HG02588 (cell line): ENCODE results near the gene LRMDA.

ENCODE experiments used
- ATAC-seq: cut with Tn5 transposase; IDR thresholded peaks from one replicate; pipeline ENCODE4 v1.9.1; 2021; ENCODE audit warnings: mild to moderate bottlenecking, moderate library complexity; ENCODE audit not compliant: unreplicated experiment

The LRMDA gene

GRCh38 chr10:75418712-75419111, 12.7 kb upstream of the LRMDA start:
- no peak for ATAC-seq

GRCh38 chr10:75422913-75423312, 8.5 kb upstream of the LRMDA start:
- no peak for ATAC-seq

- ATAC-seq, result no peak
Observed at GRCh38 chr10:75424571-75424970, 6.9 kb upstream of the LRMDA start.

- ATAC-seq, result no peak
Observed at GRCh38 chr10:75425291-75426079, 5.9 kb upstream of the LRMDA start.

GRCh38 chr10:75426880-75427279, 4.5 kb upstream of the LRMDA start:
- ATAC-seq, result no peak

- no peak for ATAC-seq
Observed at GRCh38 chr10:75427951-75428350, 3.5 kb upstream of the LRMDA start.

GRCh38 chr10:75428434-75429158, 2.8 kb upstream of the LRMDA start:
- ATAC-seq, result no peak

GRCh38 chr10:75429159-75429827, 2.1 kb upstream of the LRMDA start:
- ATAC-seq, result no peak

GRCh38 chr10:75430000-75430763, 1.2 kb upstream of the LRMDA start:
- no peak for ATAC-seq

- ATAC-seq, result no peak
Observed at GRCh38 chr10:75432176-75432575, 752 bp downstream of the LRMDA start.

GRCh38 chr10:75432763-75433162, 1.3 kb downstream of the LRMDA start:
- no peak for ATAC-seq

GRCh38 chr10:75433216-75433615, 1.8 kb downstream of the LRMDA start:
- no peak for ATAC-seq

GRCh38 chr10:75434291-75434690, 2.9 kb downstream of the LRMDA start:
- ATAC-seq, result no peak

- ATAC-seq, result no peak
Observed at GRCh38 chr10:75435291-75435690, 3.9 kb downstream of the LRMDA start.

- no peak for ATAC-seq
Observed at GRCh38 chr10:75436896-75437295, 5.5 kb downstream of the LRMDA start.

GRCh38 chr10:75437693-75438092, 6.3 kb downstream of the LRMDA start:
- ATAC-seq, result no peak

GRCh38 chr10:75438275-75438674, 6.9 kb downstream of the LRMDA start:
- ATAC-seq, result no peak

- no peak for ATAC-seq
Observed at GRCh38 chr10:75439811-75440210, 8.4 kb downstream of the LRMDA start.

GRCh38 chr10:75440271-75440793, 8.9 kb downstream of the LRMDA start:
- ATAC-seq, result no peak

GRCh38 chr10:75441196-75441595, 9.8 kb downstream of the LRMDA start:
- no peak for ATAC-seq

GRCh38 chr10:75441682-75442081, 10.3 kb downstream of the LRMDA start:
- no peak for ATAC-seq
